ENCODE measurements around the gene EIF3J. TPM values are rescaled to one million over a fixed set of nuclear protein-coding genes. Genes with fewer than 3 reads are reported as not detected.
"Not testable (repeated sequence)": the region's sequence is repeated elsewhere in the genome, so short reads cannot be mapped to it uniquely, and the experiment has no call there.

The EIF3J gene
- total RNA-seq, 2 donors from 2014 or later = 64.5 to 80.5 TPM

DNA sequence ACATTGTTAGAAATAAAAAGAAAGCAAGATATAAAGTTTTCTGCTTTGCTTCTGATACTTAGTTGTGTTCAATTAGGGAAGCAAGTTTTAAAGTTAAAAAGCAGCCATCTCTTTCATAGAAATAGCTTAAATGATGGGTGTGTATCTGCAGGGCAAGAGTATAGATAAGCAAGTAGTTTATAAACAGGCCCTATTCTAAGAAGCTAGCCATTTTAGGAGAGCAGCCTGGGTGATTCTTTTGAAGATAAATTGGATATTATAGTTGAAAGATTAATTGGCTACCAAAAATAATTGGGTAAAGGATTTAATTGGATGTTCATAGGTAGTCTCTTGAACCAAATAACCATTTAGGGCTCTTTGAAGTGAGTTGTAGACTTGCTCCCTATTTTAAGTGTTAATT is 5.6 kb downstream of the EIF3J start:
- Histone ChIP-seq H3K9me3 (no peaks in the 10 kb centered on the region), H3K4me1 (peaks cover 7% of the 10 kb centered on the region), H3K27me3 (no peaks in the 10 kb centered on the region), H3K36me3 (no peaks in the 10 kb centered on the region), H3K9ac (ENCODE audit: low read depth in 2 of 2, low read length in 2 of 2) (no peak overlapping the region), H3K27ac (no peak overlapping the region), H3K4me3 (no peak overlapping the region)
- TF ChIP-seq CTCF (IDR thresholded peaks at IDR 0.05) = no peak
- no peak for DNase-seq
- intact Hi-C loops (cut with DNase I) = no loop called here

GRCh38 chr15:44544745-44545144 is 7.8 kb downstream of the EIF3J start:
- not testable (repeated sequence) for H3K27me3 ChIP-seq

GRCh38 chr15:44545913-44546802 is 9.2 kb downstream of the EIF3J start:
- DNase-seq = no peak
- no peak overlapping the region for H3K9ac ChIP-seq (ENCODE audit: low read depth in 2 of 2, low read length in 2 of 2)
- no peak overlapping the region for H3K27ac ChIP-seq
- no peaks in the 10 kb centered on the region for H3K36me3 ChIP-seq
- H3K27me3 ChIP-seq = no peaks in the 10 kb centered on the region
- intact Hi-C loops (cut with DNase I) = no loop called here
- H3K9me3 ChIP-seq = no peaks in the 10 kb centered on the region
- H3K4me3 ChIP-seq = no peak overlapping the region
- peaks cover 4% of the 10 kb centered on the region for H3K4me1 ChIP-seq
- TF ChIP-seq CTCF (IDR thresholded peaks at IDR 0.05) = no peak

More at GRCh38 chr15:44544745-44545144, 7.8 kb downstream of the EIF3J start:
- H3K36me3 ChIP-seq; H3K27ac ChIP-seq; H3K4me1 ChIP-seq; H3K9me3 ChIP-seq; H3K4me3 ChIP-seq; H3K9ac ChIP-seq (ENCODE audit: low read depth in 2 of 2, low read length in 2 of 2); DNase-seq; intact Hi-C loops (cut with DNase I): not testable (repeated sequence)

GRCh38 chr15:44549152-44549551 is 12.2 kb downstream of the EIF3J start:
- DNase-seq; intact Hi-C loops (cut with DNase I): not testable (repeated sequence)

GRCh38 chr15:44550256-44550655 is 13.3 kb downstream of the EIF3J start:
- intact Hi-C loops (cut with DNase I) = no loop called here
- DNase-seq = no peak
- no peaks in the 10 kb centered on the region for H3K27me3 ChIP-seq
- H3K9me3 ChIP-seq = no peaks in the 10 kb centered on the region
- H3K4me3 ChIP-seq = no peak overlapping the region
- peaks cover 15% of the 10 kb centered on the region for H3K36me3 ChIP-seq
- H3K4me1 ChIP-seq = peaks cover 4% of the 10 kb centered on the region
- H3K9ac ChIP-seq (ENCODE audit: low read depth in 2 of 2, low read length in 2 of 2) = no peak overlapping the region
- H3K27ac ChIP-seq = no peak overlapping the region
- peak; percentile 32 for TF ChIP-seq CTCF (IDR thresholded peaks at IDR 0.05)

More at GRCh38 chr15:44549152-44549551, 12.2 kb downstream of the EIF3J start:
- H3K4me3 ChIP-seq; H3K9me3 ChIP-seq; H3K9ac ChIP-seq (ENCODE audit: low read depth in 2 of 2, low read length in 2 of 2); H3K27me3 ChIP-seq; H3K4me1 ChIP-seq; H3K27ac ChIP-seq: not testable (repeated sequence)
- H3K36me3 ChIP-seq = peaks cover 15% of the 10 kb centered on the region

GRCh38 chr15:44550734-44551133 is 13.8 kb downstream of the EIF3J start:
- Histone ChIP-seq H3K36me3 (peaks cover 15% of the 10 kb centered on the region), H3K9ac (ENCODE audit: low read depth in 2 of 2, low read length in 2 of 2) (no peak overlapping the region), H3K27me3 (no peaks in the 10 kb centered on the region), H3K4me1 (peaks cover 4% of the 10 kb centered on the region), H3K9me3 (no peaks in the 10 kb centered on the region), H3K4me3 (no peak overlapping the region), H3K27ac (no peak overlapping the region)
- TF ChIP-seq CTCF (IDR thresholded peaks at IDR 0.05) = no peak
- intact Hi-C loops (cut with DNase I) = no loop called here
- no peak for DNase-seq
